Right lobe of liver (tissue), 6 donors: Measurements from ENCODE around the gene MTHFD2L. TPM values are rescaled to one million over a fixed set of nuclear protein-coding genes. Genes with fewer than 3 reads are reported as not detected.

Experiments used
- ATAC-seq, 4 donors: fragments of 200-7000 bp; cut with Tn5 transposase; one replicate each; pipeline ENCODE4 v1.9.1; 2020; ENCODE audit warnings: mild to moderate bottlenecking in 4 of 4, moderate library complexity in 4 of 4
- DNase-seq, 3 donors: peaks; one replicate each; pipeline ENCODE4 v3.0.0-alpha.2; 2020
- H3K27ac ChIP-seq, 3 donors: fragments of 200-600 bp; one replicate each; pipeline ENCODE4 v1.8.0; 2022
- H3K27me3 ChIP-seq, 2 donors: fragments of 200-600 bp; one replicate each; pipeline ENCODE4 v1.8.0; 2022
- H3K36me3 ChIP-seq, 4 donors: fragments of 200-600 bp; sonication (generic) in 1 of 4; one replicate each; pipeline versions ENCODE4 v1.5.1 to v1.8.0; 2017 to 2022; ENCODE audit warnings: control low read depth in 1 of 4
- H3K4me1 ChIP-seq, 4 donors: fragments of 200-600 bp; sonication (generic) in 1 of 4; one replicate each; pipeline versions ENCODE4 v1.5.1 to v1.8.0; 2017 to 2022; ENCODE audit warnings: control low read depth in 1 of 4
- H3K4me3 ChIP-seq, 3 donors: fragments of 200-600 bp; one replicate each; pipeline ENCODE4 v1.8.0; 2022
- H3K9me3 ChIP-seq, 4 donors: fragments of 200-600 bp; sonication (generic) in 1 of 4; one replicate each; pipeline versions ENCODE4 v1.5.1 to v1.8.0; 2017 to 2022; ENCODE audit warnings: control low read depth in 1 of 4
- POLR2A ChIP-seq: fragments of 450-650 bp; IDR thresholded peaks from one replicate; pipeline ENCODE4 v1.6.1; 2017; ENCODE audit warnings: antibody characterized with exemption, mild to moderate bottlenecking
- WGBS: methylation state at CpG from one replicate; pipeline ENCODE4 v1.1.6; 2018; ENCODE audit warnings: low coverage, low lambda C conversion rate; ENCODE audit not compliant: insufficient coverage; ENCODE audit errors: missing lambda C conversion rate; 5-methylcytosine and 5-hydroxymethylcytosine counted together
- intact Hi-C, 2 donors: fragments of 100-400 bp; cut with DNase I; formaldehyde crosslinking; loops; one replicate each; pipeline versions ENCODE4 v1.11.2 to v1.14.1; 2022
- long read RNA-seq: library from polyadenylated mRNA; unstranded; transcript quantifications from one replicate; pipeline ENCODE4 v2.0.0, GENCODE V29; 2019
- total RNA-seq, 6 experiments: library from RNA; depleted of rRNA in 2 of 6; stranded (reverse); fragments of >200 nt in 2 of 6; fragmentation: NEBNext Ultra II Directional in 3 of 6; extraction: Animal tissue kit (Norgen Biotek cat#: 25700) in 3 of 6; gene quantifications; one replicate each; pipeline versions ENCODE4 v1.1.0 to v1.2.4, GENCODE V29; 2016 to 2023
- TF ChIP-seq, protein P1 (sequence below), 4 donors: fragments of 200-600 bp in 3 of 4; fragments of 450-650 bp in 1 of 4; IDR thresholded peaks; one replicate each; pipeline versions ENCODE4 v1.5.1 to v1.8.0; 2016 to 2022; ENCODE audit warnings: antibody characterized with exemption in 4 of 4, mild to moderate bottlenecking in 2 of 4
- donor health status: DM: no; HTN: yes; CAD: no.
- donor health status: DM: no; HTN: no; CAD: no.
- donor health status: DM: no; HTN: no; CAD: no.
- donor health status: DM: no; HTN: yes; CAD: no.
- donor health status: DM: no; HTN: yes; CAD: no.

Gene MTHFD2L
- total RNA-seq = 10 to 100 TPM; 18.8 to 45.5 (median 26.5) TPM
- long read RNA-seq, partial matches to known transcripts = 1 of 2 reads
- long read RNA-seq, other reads (novel, unspliced or antisense) = 1 of 2 reads

DNA sequence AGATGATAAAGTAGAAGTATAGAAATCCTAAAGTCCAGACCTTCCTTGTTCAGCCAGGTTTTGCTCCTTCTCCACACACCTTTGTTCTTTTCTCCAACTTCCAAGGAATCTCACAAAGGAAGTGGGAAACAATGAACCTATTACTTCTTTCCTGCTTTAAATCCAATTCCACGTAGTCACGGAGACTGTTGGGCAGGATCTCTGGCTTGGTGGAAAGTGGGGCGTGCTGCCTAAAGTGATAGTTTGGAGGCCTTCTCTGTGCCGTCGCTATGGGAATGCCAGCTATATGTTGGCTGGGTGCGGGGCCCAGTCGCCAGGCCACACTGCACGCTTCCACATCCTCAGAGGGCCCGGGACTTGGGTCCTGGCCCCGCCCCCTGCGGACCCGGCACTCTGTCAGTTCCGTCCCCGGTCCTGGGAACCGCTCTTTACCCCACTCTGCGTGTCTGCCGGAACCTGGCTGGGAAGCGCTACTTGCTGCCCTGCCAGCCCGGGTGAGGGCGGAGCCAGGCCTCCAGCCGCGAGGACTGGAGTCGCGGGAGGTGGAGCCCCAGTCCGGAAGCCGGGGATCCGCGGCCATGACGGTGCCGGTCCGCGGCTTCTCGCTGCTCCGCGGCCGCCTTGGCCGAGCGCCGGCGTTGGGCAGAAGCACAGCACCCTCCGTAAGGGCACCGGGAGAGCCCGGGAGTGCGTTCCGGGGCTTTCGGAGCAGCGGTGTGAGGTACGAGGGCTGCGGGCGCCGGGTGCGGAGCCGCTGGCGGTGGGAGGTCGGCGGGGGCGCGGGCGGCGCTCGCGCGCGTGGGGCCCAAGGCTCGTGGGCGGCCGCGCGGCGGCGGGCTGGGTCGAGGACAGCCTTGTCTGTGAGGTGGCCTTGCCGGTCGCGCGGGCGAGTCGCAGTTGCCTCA is at the start of gene MTHFD2L:
TSS of gene MTHFD2L (plus strand) at position 558 of the 905 bp plus-strand sequence. CDS start at position 579, 21 bp downstream.
- peak within 1 kb of the TSS; percentile 54 to 69 (median 57) for H3K4me3 ChIP-seq
- no peaks in the 10 kb centered on the region for H3K9me3 ChIP-seq
- H3K4me1 ChIP-seq = peaks cover 0 to 19% (median 4%) of the 10 kb centered on the region in 4 donors
- H3K27ac ChIP-seq = peak within 1 kb of the TSS; percentile 56 to 96 (median 78)
- DNase-seq (peak; percentile 97 to 98 (median 98)), ATAC-seq (peak; percentile 97 to 99 (median 98))
- peak; percentile 93 for TF ChIP-seq POLR2A
- TF ChIP-seq, protein P1, sequence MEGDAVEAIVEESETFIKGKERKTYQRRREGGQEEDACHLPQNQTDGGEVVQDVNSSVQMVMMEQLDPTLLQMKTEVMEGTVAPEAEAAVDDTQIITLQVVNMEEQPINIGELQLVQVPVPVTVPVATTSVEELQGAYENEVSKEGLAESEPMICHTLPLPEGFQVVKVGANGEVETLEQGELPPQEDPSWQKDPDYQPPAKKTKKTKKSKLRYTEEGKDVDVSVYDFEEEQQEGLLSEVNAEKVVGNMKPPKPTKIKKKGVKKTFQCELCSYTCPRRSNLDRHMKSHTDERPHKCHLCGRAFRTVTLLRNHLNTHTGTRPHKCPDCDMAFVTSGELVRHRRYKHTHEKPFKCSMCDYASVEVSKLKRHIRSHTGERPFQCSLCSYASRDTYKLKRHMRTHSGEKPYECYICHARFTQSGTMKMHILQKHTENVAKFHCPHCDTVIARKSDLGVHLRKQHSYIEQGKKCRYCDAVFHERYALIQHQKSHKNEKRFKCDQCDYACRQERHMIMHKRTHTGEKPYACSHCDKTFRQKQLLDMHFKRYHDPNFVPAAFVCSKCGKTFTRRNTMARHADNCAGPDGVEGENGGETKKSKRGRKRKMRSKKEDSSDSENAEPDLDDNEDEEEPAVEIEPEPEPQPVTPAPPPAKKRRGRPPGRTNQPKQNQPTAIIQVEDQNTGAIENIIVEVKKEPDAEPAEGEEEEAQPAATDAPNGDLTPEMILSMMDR (IDR thresholded peaks at IDR 0.05) = no peak
- peaks cover 0 to 8% (median 0%) of the 10 kb centered on the region in 4 donors for H3K36me3 ChIP-seq
- under 1% methylated on average over 20 of the region's 78 CpGs for WGBS
- intact Hi-C loops = no loop called here
- H3K27me3 ChIP-seq = no peaks in the 10 kb centered on the region

DNA sequence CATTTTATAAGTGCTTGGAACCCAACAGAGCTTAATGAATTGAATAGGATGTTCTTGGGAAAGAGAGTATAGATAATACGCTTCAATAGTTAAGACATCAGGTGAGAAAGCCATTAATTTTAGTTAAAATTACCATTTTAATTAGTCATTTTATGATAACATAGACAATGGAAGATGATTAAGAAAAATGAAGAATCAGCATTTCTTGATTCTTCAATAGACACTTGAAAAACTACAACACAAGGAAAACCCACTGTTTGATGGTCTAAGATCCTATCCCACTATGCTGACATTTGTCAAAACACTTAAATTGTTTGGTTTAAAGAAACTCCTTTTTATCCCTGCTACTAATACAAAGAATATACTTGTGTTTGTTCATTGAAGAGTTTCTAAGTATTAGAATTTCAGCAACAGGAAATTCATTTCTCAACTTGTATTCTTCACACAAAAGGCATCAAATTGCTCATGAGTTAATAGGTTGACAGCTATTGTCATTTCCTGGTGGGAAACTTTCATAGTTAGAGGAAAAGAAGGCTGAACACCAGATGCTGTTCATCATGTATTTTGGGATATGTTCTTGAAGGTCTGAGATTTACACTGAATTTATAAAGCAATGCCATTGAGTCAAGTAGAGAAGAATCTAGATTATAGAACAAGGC is 49.3 kb upstream of the MTHFD2L start:
- peaks cover 0 to 54% (median 24%) of the 10 kb centered on the region in 4 donors for H3K4me1 ChIP-seq
- no peaks in the 10 kb centered on the region for H3K36me3 ChIP-seq
- ATAC-seq = no peak
- 100% methylated on average over 1 of the region's 1 CpG for WGBS
- no peaks in the 10 kb centered on the region for H3K9me3 ChIP-seq
- H3K27ac ChIP-seq = peak overlapping the region in 2 of 3 donors; percentile 4 to 55
- no peak for DNase-seq
- intact Hi-C loops = no loop called here
- TF ChIP-seq, protein P1 (IDR thresholded peaks at IDR 0.05) = no peak
- no peak for TF ChIP-seq POLR2A
- no peak overlapping the region for H3K4me3 ChIP-seq
- H3K27me3 ChIP-seq = no peaks in the 10 kb centered on the region

DNA sequence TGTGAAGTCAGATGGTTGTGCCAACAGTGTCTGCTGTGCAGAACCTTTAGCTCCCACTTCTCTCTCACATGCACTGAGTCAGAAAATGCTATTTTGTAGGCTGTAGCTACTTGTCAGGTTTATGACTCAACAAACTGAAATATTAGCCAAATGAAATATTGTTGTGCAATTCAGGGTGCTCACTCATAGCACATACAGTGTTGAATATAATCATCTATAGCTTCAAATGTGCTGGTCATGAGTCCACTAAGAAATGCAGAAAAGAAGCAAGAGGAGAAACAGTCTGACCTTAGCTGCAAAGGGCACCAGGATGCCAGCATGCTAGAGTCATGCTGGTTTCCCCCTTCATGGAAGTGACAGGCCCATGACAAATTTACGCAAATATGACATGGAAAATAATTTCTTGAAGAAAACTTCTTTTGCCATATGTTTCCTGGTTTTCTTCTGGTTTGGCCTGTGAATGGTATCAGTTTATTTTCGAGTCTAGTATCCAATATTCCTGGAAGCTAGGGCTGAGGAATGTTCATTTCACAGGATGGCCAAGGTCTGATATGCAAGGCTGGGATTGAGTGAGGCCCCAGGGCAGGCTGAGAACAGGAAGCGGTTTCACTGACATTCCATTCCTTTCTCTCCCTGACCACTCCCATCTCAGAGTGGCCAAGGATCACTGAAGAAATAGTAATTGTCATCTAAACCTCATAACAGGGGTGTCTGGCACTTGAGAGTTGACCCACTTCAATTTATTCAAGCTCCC is 48.6 kb upstream of the MTHFD2L start:
- peaks cover 0 to 50% (median 21%) of the 10 kb centered on the region in 4 donors for H3K4me1 ChIP-seq
- WGBS = 58% methylated on average over 3 of the region's 3 CpGs

More for the DNA sequence above, 48.6 kb upstream of the MTHFD2L start:
- DNase-seq (no peak), ATAC-seq (peak; percentile 27 to 61 (median 42))
- no peaks in the 10 kb centered on the region for H3K36me3 ChIP-seq
- TF ChIP-seq, protein P1 (IDR thresholded peaks at IDR 0.05) = no peak
- TF ChIP-seq POLR2A = no peak
- H3K4me3 ChIP-seq = no peak overlapping the region
- intact Hi-C loops = no loop called here
- no peaks in the 10 kb centered on the region for H3K27me3 ChIP-seq
- H3K9me3 ChIP-seq = no peaks in the 10 kb centered on the region
- peak overlapping the region; percentile 46 to 55 (median 49) for H3K27ac ChIP-seq
